HG02840 (cell line): ENCODE data around the gene LYPLAL1.

Experiments
- ATAC-seq: cut with Tn5 transposase; IDR thresholded peaks from one replicate; pipeline ENCODE4 v1.9.1; 2021; ENCODE audit warnings: mild to moderate bottlenecking, moderate library complexity, moderate number of reproducible peaks; ENCODE audit not compliant: unreplicated experiment, low FRiP score

Gene LYPLAL1

GRCh38 chr1:219173758-219174459 lies at the start of gene LYPLAL1:
LYPLAL1 (plus strand) TSS chr1:219173878; CDS start chr1:219173891, 13 bp downstream.
- ATAC-seq: peak; percentile 74

GRCh38 chr1:219124163-219124562 lies 49.5 kb upstream of the LYPLAL1 start:
- ATAC-seq: no peak

- no peak for ATAC-seq
Measured at GRCh38 chr1:219125342-219125741, 48.3 kb upstream of the LYPLAL1 start.

- no peak for ATAC-seq
Measured at GRCh38 chr1:219126377-219126776, 47.3 kb upstream of the LYPLAL1 start.

GRCh38 chr1:219128957-219129356 lies 44.7 kb upstream of the LYPLAL1 start:
- no peak for ATAC-seq

GRCh38 chr1:219130366-219130935 lies 43.2 kb upstream of the LYPLAL1 start:
- peak; percentile 63 for ATAC-seq

GRCh38 chr1:219132939-219133338 lies 40.7 kb upstream of the LYPLAL1 start:
- ATAC-seq: no peak

- ATAC-seq: no peak
Measured at GRCh38 chr1:219138747-219139146, 34.9 kb upstream of the LYPLAL1 start.

GRCh38 chr1:219140303-219140877 lies 33.3 kb upstream of the LYPLAL1 start:
- no peak for ATAC-seq

GRCh38 chr1:219143735-219144134 lies 29.9 kb upstream of the LYPLAL1 start:
- ATAC-seq: no peak

GRCh38 chr1:219144658-219145315 lies 28.9 kb upstream of the LYPLAL1 start:
- ATAC-seq: no peak

GRCh38 chr1:219147571-219148019 lies 26.1 kb upstream of the LYPLAL1 start:
- ATAC-seq: no peak

GRCh38 chr1:219149009-219149577 lies 24.6 kb upstream of the LYPLAL1 start:
- ATAC-seq: no peak

- no peak for ATAC-seq
Measured at GRCh38 chr1:219149953-219150352, 23.7 kb upstream of the LYPLAL1 start.

- no peak for ATAC-seq
Measured at GRCh38 chr1:219150913-219151312, 22.8 kb upstream of the LYPLAL1 start.

GRCh38 chr1:219151467-219151866 lies 22.2 kb upstream of the LYPLAL1 start:
- no peak for ATAC-seq

GRCh38 chr1:219152751-219153150 lies 20.9 kb upstream of the LYPLAL1 start:
- no peak for ATAC-seq

GRCh38 chr1:219153723-219154122 lies 20.0 kb upstream of the LYPLAL1 start:
- ATAC-seq: no peak

GRCh38 chr1:219155135-219155534 lies 18.5 kb upstream of the LYPLAL1 start:
- ATAC-seq: no peak

GRCh38 chr1:219159946-219160645 lies 13.6 kb upstream of the LYPLAL1 start:
- peak; percentile 70 for ATAC-seq
